RWPE1 (cell line): ENCODE results near the gene RHOBTB3.

Source experiments
- CTCF ChIA-PET: fragments of 350-600 bp; sonication (Branson Sonifier 250); formaldehyde crosslinking; extraction: SDS; loops from one replicate; lab custom pipeline; 2021; lab: Yijun Ruan, JAX
- POLR2A ChIA-PET: fragments of 400-600 bp; formaldehyde crosslinking; extraction: SDS; loops from one replicate; lab custom pipeline; 2020; ENCODE audit warnings: antibody characterized with exemption; ENCODE audit not compliant: low non-redundant PET; lab: Yijun Ruan, JAX
- DNase-seq: peaks from one replicate; pipeline ENCODE4 v3.0.0; 2012; ENCODE audit warnings: low spot score
- H3K27ac ChIP-seq: fragments of 450-650 bp; 2 replicates; pipeline ENCODE4 v1.5.1; 2017
- TF ChIP-seq, protein P1 (sequence below): fragments of 450-650 bp; conservative IDR thresholded peaks from 2 replicates; pipeline ENCODE4 v1.5.1; 2017; ENCODE audit warnings: low read depth, mild to moderate bottlenecking

Gene RHOBTB3

DNA sequence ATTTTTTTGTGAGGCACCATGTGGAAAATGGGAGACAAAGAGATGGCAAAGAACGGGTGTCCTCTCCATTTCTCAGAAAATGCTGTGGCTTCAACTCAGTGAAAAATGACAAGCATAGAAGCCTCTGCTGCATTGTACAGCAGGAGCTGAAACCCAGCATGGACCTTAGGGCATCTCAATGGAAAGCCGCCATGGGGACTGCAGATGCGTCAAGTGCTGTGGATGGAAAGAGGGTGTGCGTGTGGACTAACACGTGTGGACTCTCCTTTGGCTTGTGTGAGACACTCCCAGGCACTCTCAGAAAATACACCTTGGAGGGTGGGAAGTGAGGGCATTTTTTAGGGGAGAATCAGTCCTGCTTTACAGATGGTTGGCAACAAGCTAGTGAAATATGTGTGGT, 93.6 kb downstream of the RHOBTB3 start:
- TF ChIP-seq, protein P1, sequence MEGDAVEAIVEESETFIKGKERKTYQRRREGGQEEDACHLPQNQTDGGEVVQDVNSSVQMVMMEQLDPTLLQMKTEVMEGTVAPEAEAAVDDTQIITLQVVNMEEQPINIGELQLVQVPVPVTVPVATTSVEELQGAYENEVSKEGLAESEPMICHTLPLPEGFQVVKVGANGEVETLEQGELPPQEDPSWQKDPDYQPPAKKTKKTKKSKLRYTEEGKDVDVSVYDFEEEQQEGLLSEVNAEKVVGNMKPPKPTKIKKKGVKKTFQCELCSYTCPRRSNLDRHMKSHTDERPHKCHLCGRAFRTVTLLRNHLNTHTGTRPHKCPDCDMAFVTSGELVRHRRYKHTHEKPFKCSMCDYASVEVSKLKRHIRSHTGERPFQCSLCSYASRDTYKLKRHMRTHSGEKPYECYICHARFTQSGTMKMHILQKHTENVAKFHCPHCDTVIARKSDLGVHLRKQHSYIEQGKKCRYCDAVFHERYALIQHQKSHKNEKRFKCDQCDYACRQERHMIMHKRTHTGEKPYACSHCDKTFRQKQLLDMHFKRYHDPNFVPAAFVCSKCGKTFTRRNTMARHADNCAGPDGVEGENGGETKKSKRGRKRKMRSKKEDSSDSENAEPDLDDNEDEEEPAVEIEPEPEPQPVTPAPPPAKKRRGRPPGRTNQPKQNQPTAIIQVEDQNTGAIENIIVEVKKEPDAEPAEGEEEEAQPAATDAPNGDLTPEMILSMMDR: no peak
- no peak for DNase-seq
- POLR2A ChIA-PET: interaction anchor here (0.8 kb wide), 1 partner anchor 531 kb away, joined by 4 read pairs; no protein-coding TSS in a partner anchor
- CTCF ChIA-PET: interaction anchor here (0.6 to 1.1 kb wide), 2 partner anchors 44 to 316 kb away, joined by 3 to 6 read pairs; no protein-coding TSS in a partner anchor
- H3K27ac ChIP-seq: no peak overlapping the region; the same call in 1 of the 2 replicates

- no peak for DNase-seq
- ChIA-PET CTCF (no interaction called here), POLR2A (no interaction called here)
- no peak overlapping the region for H3K27ac ChIP-seq
- TF ChIP-seq, protein P1: no peak
These were observed 94.4 kb downstream of the RHOBTB3 start for GRCh38 chr5:95825495-95825894.

DNA sequence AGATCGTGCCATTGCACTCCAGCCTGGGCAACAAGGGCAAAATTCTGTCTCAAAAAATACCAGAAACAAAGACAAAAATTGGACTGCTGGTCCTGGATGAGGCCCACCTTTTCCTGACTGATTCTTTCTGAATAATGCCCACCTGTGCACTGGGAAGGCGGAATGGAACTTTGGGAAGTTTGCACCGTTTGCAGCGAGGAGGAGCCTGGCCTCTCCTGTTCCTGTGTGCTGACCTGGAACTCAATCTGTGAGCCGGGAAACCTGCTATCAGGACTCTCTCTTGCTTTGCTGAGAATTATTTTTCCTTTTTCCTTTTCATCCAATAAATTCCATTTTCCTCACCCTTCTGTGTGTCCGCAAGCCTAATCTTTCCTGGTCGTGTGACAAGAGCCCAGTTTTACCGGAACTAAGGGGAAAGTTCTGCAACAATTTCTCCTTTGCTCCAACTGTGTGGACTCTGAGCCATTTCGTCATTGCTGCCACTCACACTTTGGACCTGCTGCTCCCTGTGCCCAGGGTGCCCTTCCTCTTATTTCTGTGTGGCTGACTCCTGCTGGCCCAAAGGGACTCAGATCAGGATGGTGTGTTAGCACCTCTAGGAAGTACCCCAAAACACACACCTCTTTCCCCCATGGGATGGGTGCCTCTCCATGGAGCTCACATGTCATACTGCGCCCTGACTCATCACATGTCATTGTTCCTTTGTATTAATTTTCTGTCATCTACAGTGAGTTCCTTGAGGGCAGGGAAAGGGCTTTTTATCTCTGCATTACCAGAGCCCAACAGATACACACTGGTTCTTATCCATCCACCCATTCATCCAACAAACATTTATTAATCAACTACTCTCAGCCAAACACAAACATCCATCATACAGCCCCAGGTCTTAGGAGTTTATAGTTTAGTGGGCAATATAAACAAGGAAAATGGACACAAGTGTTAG, 96.1 kb downstream of the RHOBTB3 start:
- ChIA-PET POLR2A (no interaction called here), CTCF (no interaction called here)
- TF ChIP-seq, protein P1: no peak
- DNase-seq: no peak
- no peak overlapping the region for H3K27ac ChIP-seq

GRCh38 chr5:95827892-95828246, 96.7 kb downstream of the RHOBTB3 start:
- no peak for DNase-seq
- TF ChIP-seq, protein P1: no peak
- ChIA-PET POLR2A (no interaction called here), CTCF (interaction anchor here (0.5 kb wide), 1 partner anchor 9 kb away, joined by 3 read pairs; no protein-coding TSS in a partner anchor)
- no peak overlapping the region for H3K27ac ChIP-seq

- ChIA-PET POLR2A (no interaction called here), CTCF (no interaction called here)
- no peak overlapping the region for H3K27ac ChIP-seq
- TF ChIP-seq, protein P1: no peak
- DNase-seq: no peak
These were observed 99.1 kb downstream of the RHOBTB3 start for GRCh38 chr5:95830226-95830625.

- no peak for DNase-seq
- ChIA-PET CTCF (interaction anchor here (1.0 kb wide), 1 partner anchor 189 kb away, joined by 3 read pairs; no protein-coding TSS in a partner anchor), POLR2A (no interaction called here)
- no peak overlapping the region for H3K27ac ChIP-seq
- TF ChIP-seq, protein P1: no peak
These were observed 101.5 kb downstream of the RHOBTB3 start for GRCh38 chr5:95832664-95833063.
